Measurements from ENCODE around the gene DLGAP1.

DNA sequence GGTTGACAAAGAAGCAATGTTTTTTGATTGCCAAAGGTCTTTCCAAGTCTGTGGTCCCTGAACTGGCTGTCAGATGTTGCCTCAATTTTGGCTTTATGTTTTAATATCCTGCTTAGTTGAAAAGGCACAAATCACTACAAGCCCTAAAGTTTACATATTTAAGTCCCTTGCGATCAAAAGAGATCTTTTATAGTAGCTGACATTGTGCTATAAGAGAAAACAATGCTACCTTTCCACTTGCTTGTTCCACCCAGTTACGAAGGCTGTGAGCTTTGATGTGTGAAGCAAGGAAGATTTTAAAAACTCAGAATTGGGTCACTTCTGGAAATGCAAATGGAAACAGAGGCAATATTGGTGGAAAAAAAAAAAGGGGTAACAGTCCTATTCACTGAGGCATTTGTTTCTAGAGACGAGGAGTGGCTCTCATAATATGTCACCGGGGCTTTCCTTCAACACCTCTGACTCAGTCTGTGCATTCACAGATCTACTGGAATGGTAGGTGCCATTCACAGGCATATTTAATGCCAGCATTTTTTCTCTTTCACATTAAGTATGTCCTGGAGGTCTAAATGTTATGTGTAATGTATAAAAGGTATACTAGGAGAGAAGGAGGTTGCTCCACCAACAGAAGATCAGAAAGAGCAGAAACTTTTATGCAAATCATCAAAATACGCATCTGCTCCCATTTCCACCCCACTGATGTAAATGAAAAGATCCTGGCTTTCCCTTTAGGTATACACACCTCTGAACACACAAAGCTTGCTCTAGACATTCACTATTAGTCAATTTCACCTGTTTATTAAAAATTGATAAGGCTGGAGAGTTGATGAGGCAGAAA, 913.3 kb downstream of the DLGAP1 start:
- TF ChIP-seq POLR2A (IDR thresholded peaks at IDR 0.05; ENCODE audit: low read length) (no peak), GATA1 (IDR thresholded peaks at IDR 0.05; ENCODE audit: low read depth, low read length) (no peak)

All from erythroblast (primary cell).